GM21381 (cell line): Measurements from ENCODE around the gene CAMSAP1.
"Not testable (repeated sequence)": the region's sequence is repeated elsewhere in the genome, so short reads cannot be mapped to it uniquely, and the experiment has no call there.

ENCODE experiments used
- ATAC-seq: cut with Tn5 transposase; IDR thresholded peaks from one replicate; pipeline ENCODE4 v1.9.1; 2021; ENCODE audit warnings: mild to moderate bottlenecking, moderate library complexity; ENCODE audit not compliant: unreplicated experiment

CAMSAP1 gene

GRCh38 chr9:135920973-135921585 lies 13.7 kb upstream of the CAMSAP1 start:
- no peak for ATAC-seq

GRCh38 chr9:135920256-135920930 lies 13.0 kb upstream of the CAMSAP1 start:
- no peak for ATAC-seq

- no peak for ATAC-seq
Observed at GRCh38 chr9:135919318-135919890, 12.1 kb upstream of the CAMSAP1 start.

- not testable (repeated sequence) for ATAC-seq
Observed at GRCh38 chr9:135916227-135916626, 8.9 kb upstream of the CAMSAP1 start.

GRCh38 chr9:135914921-135915320 lies 7.6 kb upstream of the CAMSAP1 start:
- ATAC-seq = no peak

- not testable (repeated sequence) for ATAC-seq
Observed at GRCh38 chr9:135911233-135911632, 3.9 kb upstream of the CAMSAP1 start.

GRCh38 chr9:135910757-135911156 lies 3.4 kb upstream of the CAMSAP1 start:
- ATAC-seq = no peak

GRCh38 chr9:135910216-135910615 lies 2.9 kb upstream of the CAMSAP1 start:
- no peak for ATAC-seq

- ATAC-seq = no peak
Observed at GRCh38 chr9:135909371-135909770, 2.0 kb upstream of the CAMSAP1 start.

- ATAC-seq = no peak
Observed at GRCh38 chr9:135908754-135909204, 1.4 kb upstream of the CAMSAP1 start.

- peak; percentile 4 for ATAC-seq
Observed at GRCh38 chr9:135908093-135908753, 877 bp upstream of the CAMSAP1 start.

GRCh38 chr9:135907006-135907430 lies 328 bp downstream of the CAMSAP1 start:
- ATAC-seq = peak; percentile 18

- peak; percentile 7 for ATAC-seq
Observed at GRCh38 chr9:135906291-135907005, 898 bp downstream of the CAMSAP1 start.

GRCh38 chr9:135905380-135906258 lies 1.7 kb downstream of the CAMSAP1 start:
- ATAC-seq = no peak

- no peak for ATAC-seq
Observed at GRCh38 chr9:135903786-135904520, 3.4 kb downstream of the CAMSAP1 start.

GRCh38 chr9:135903358-135903656 lies 4.0 kb downstream of the CAMSAP1 start:
- no peak for ATAC-seq

- ATAC-seq = no peak
Observed at GRCh38 chr9:135902655-135903357, 4.5 kb downstream of the CAMSAP1 start.

- no peak for ATAC-seq
Observed at GRCh38 chr9:135901826-135902225, 5.5 kb downstream of the CAMSAP1 start.
